Measurements from ENCODE around the gene NOX5.

DNA sequence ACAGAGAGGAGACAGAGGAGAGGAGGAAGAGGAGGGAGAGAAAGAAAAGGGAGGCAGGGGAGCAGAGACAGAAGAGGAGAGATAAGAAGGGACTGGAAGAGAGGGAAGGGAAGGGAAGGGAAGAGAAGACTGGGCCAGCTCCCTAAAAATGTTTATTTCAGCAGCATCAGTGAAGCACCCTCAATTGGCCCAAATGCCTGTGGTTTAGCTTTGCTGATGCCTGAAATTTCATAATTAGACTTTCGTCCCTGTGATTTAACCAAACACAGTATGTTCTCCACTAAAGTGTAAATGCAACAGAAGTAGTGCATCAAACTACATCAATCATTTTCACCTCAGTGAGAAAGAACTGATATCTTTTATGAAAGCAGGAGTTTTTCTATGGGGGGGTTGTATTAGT lies 55.9 kb downstream of the NOX5 start:
- TF ChIP-seq EP300 (conservative IDR thresholded peaks at IDR 0.05; ENCODE audit: poor library complexity, severe bottlenecking): no peak
- TF ChIP-seq CTCF (IDR thresholded peaks at IDR 0.05; ENCODE audit: poor library complexity, severe bottlenecking): no peak
- TF ChIP-seq EZH2 (IDR thresholded peaks at IDR 0.05; ENCODE audit: borderline replicate concordance, insufficient read depth, low read length, poor library complexity, severe bottlenecking): no peak
- no peak for TF ChIP-seq POLR2AphosphoS5 (IDR thresholded peaks at IDR 0.05)
